PFSK-1 (cell line): ENCODE data around the gene NAA40.

ENCODE experiments used
- FOXP2 ChIP-seq: optimal IDR thresholded peaks from 2 replicates; pipeline ENCODE3; 2011; ENCODE audit warnings: borderline replicate concordance, control low read depth, inconsistent platforms; ENCODE audit not compliant: insufficient read depth; ENCODE audit errors: extremely low read length, extremely low read depth
- POLR2AphosphoS5 ChIP-seq: IDR thresholded peaks from 2 replicates; pipeline ENCODE4 v1.6.1; 2012; ENCODE audit warnings: low read depth, mild to moderate bottlenecking, control low read depth, low read length, moderate library complexity
- REST ChIP-seq, 2 experiments: IDR thresholded peaks; 2 replicates each; pipeline versions ENCODE4 v1.6.1 to v1.8.0; 2011 to 2012; ENCODE audit warnings: low read depth in 2 of 2, low read length in 2 of 2, control low read depth in 1 of 2, inconsistent platforms in 1 of 2, mild to moderate bottlenecking in 1 of 2, moderate library complexity in 1 of 2; ENCODE audit not compliant: insufficient read depth in 1 of 2
- SIN3A ChIP-seq: IDR thresholded peaks from 2 replicates; pipeline ENCODE4 v1.6.1; 2012; ENCODE audit warnings: mild to moderate bottlenecking, low read length, moderate library complexity, borderline replicate concordance; ENCODE audit not compliant: insufficient read depth
- TAF1 ChIP-seq: IDR thresholded peaks from 2 replicates; pipeline ENCODE4 v1.6.1; 2012; ENCODE audit warnings: low read length, control low read depth, borderline replicate concordance; ENCODE audit not compliant: insufficient read depth

NAA40 gene

GRCh38 chr11:63969461-63969860 is 30.7 kb downstream of the NAA40 start:
- TF ChIP-seq POLR2AphosphoS5 (no peak), FOXP2 (no peak), SIN3A (no peak), TAF1 (no peak), REST (IDR thresholded peaks at IDR 0.05; ENCODE audit: insufficient read depth in 1 of 2, low read depth in 2 of 2, low read length in 2 of 2) (no peak)

GRCh38 chr11:63970902-63971301 is 32.1 kb downstream of the NAA40 start:
- TF ChIP-seq POLR2AphosphoS5 (no peak), REST (IDR thresholded peaks at IDR 0.05; ENCODE audit: insufficient read depth in 1 of 2, low read depth in 2 of 2, low read length in 2 of 2) (no peak), TAF1 (no peak), SIN3A (no peak), FOXP2 (no peak)

GRCh38 chr11:63974259-63975143 is 35.7 kb downstream of the NAA40 start, which contains the start of gene COX8A:
TSS of gene COX8A (plus strand) at chr11:63974620. CDS start at chr11:63974681, 61 bp downstream.
- TF ChIP-seq SIN3A, result peak; percentile 46; the same call in 1 of the 2 replicates
- peak; percentile 96 for TF ChIP-seq POLR2AphosphoS5
- TF ChIP-seq FOXP2, result peak; percentile 77
- TF ChIP-seq TAF1, result peak; percentile 96
- TF ChIP-seq REST (IDR thresholded peaks at IDR 0.05; ENCODE audit: insufficient read depth in 1 of 2, low read depth in 2 of 2, low read length in 2 of 2), result no peak; a peak in 1 of 4 replicates

GRCh38 chr11:63978551-63979239 is 39.9 kb downstream of the NAA40 start:
- TF ChIP-seq FOXP2 (no peak), POLR2AphosphoS5 (peak; percentile 19; the same call in 1 of the 2 replicates)

- TF ChIP-seq REST (IDR thresholded peaks at IDR 0.05; ENCODE audit: insufficient read depth in 1 of 2, low read depth in 2 of 2, low read length in 2 of 2) (no peak), TAF1 (no peak), SIN3A (no peak), FOXP2 (no peak), POLR2AphosphoS5 (no peak)
Observed at GRCh38 chr11:63979426-63979825, 40.6 kb downstream of the NAA40 start.
